Neural progenitor cell (in vitro differentiated cells): Measurements from ENCODE around the gene ZNF135. TPM values are rescaled to one million over a fixed set of nuclear protein-coding genes. Genes with fewer than 3 reads are reported as not detected.

Source experiments
- DNase-seq: peaks from one replicate; pipeline ENCODE4 v3.0.0-alpha.2; 2016; ENCODE audit warnings: low spot score
- H2AFZ ChIP-seq: fragments of 200-600 bp; sonication (generic); replicated peaks from 2 replicates; pipeline ENCODE4 v1.6.1; 2016; ENCODE audit warnings: antibody characterized with exemption
- H3F3A ChIP-seq: fragments of 200-600 bp; sonication (generic); 2 replicates; pipeline ENCODE4 v1.6.1; 2016; ENCODE audit warnings: antibody characterized with exemption, low read depth
- H3K27ac ChIP-seq: fragments of 200-600 bp; sonication (generic); 2 replicates; pipeline ENCODE4 v1.5.1; 2016; ENCODE audit warnings: mild to moderate bottlenecking
- H3K27me3 ChIP-seq: fragments of 200-600 bp; sonication (generic); 2 replicates; pipeline ENCODE4 v1.6.1; 2016; ENCODE audit warnings: mild to moderate bottlenecking, moderate library complexity
- H3K36me3 ChIP-seq: fragments of 200-600 bp; sonication (generic); 2 replicates; pipeline ENCODE4 v1.5.1; 2016
- H3K4me1 ChIP-seq: fragments of 200-600 bp; sonication (generic); 2 replicates; pipeline ENCODE4 v1.6.1; 2016; ENCODE audit warnings: mixed run types
- H3K4me2 ChIP-seq: fragments of 200-600 bp; sonication (generic); 2 replicates; pipeline ENCODE4 v1.6.1; 2016
- H3K4me3 ChIP-seq: fragments of 200-600 bp; sonication (generic); 2 replicates; pipeline ENCODE4 v1.5.1; 2016
- H3K79me2 ChIP-seq: fragments of 200-600 bp; sonication (generic); 2 replicates; pipeline ENCODE4 v1.6.1; 2016; ENCODE audit warnings: low read depth
- H3K9ac ChIP-seq: fragments of 200-600 bp; sonication (generic); 2 replicates; pipeline ENCODE4 v1.6.1; 2016
- H3K9me3 ChIP-seq: fragments of 200-600 bp; sonication (generic); 2 replicates; pipeline ENCODE4 v1.5.1; 2016; ENCODE audit warnings: low read depth
- H4K20me1 ChIP-seq: fragments of 200-600 bp; sonication (generic); 2 replicates; pipeline ENCODE4 v1.6.1; 2016; ENCODE audit warnings: low read depth
- H3K27ac Mint-ChIP-seq: 3 replicates; pipeline ENCODE4 v1.8.0; 2021; ENCODE audit warnings: mixed read lengths
- H3K27me3 Mint-ChIP-seq: 2 replicates; pipeline ENCODE4 v1.8.0; 2022; ENCODE audit warnings: low read depth, mild to moderate bottlenecking, inconsistent platforms, moderate library complexity, mixed read lengths; ENCODE audit not compliant: insufficient read depth
- H3K36me3 Mint-ChIP-seq: 3 replicates; pipeline ENCODE4 v1.8.0; 2021; ENCODE audit warnings: mixed read lengths
- H3K4me1 Mint-ChIP-seq: 3 replicates; pipeline ENCODE4 v1.8.0; 2021; ENCODE audit warnings: mixed read lengths
- H3K4me3 Mint-ChIP-seq: 3 replicates; pipeline ENCODE4 v1.8.0; 2021; ENCODE audit warnings: mild to moderate bottlenecking, moderate library complexity, mixed read lengths
- H3K9me3 Mint-ChIP-seq: 3 replicates; pipeline ENCODE4 v1.8.0; 2020; ENCODE audit warnings: mixed read lengths
- CTCF ChIP-seq: fragments of 200-600 bp; sonication (generic); IDR thresholded peaks from 2 replicates; pipeline ENCODE4 v1.5.1; 2017; ENCODE audit warnings: antibody characterized with exemption, mild to moderate bottlenecking
- EZH2 ChIP-seq: fragments of 200-600 bp; sonication (generic); IDR thresholded peaks from 2 replicates; pipeline ENCODE4 v1.6.1; 2017; ENCODE audit warnings: antibody characterized with exemption, mild to moderate bottlenecking, moderate library complexity
- EZH2phosphoT487 ChIP-seq: fragments of 200-600 bp; sonication (generic); IDR thresholded peaks from 2 replicates; pipeline ENCODE4 v1.6.1; 2017; ENCODE audit warnings: antibody characterized with exemption
- total RNA-seq: library from RNA; depleted of rRNA; stranded (reverse); fragments of >200 nt; gene quantifications from 2 replicates; pipeline ENCODE4 v1.2.3, GENCODE V29; 2015; ENCODE audit warnings: low replicate concordance

Gene ZNF135
- 9.5 and 11.1 TPM in 2 replicates for total RNA-seq

- Histone ChIP-seq H2AFZ (peak within 1 kb of the TSS; percentile 27), H3K4me3 (peak within 1 kb of the TSS; percentile 62), H3K9me3 (no peaks in the 10 kb centered on the region), H3F3A (peaks cover 6% of the 10 kb centered on the region), H3K27ac (peak within 1 kb of the TSS; percentile 85), H3K27me3 (no peaks in the 10 kb centered on the region), H3K36me3 (peaks cover under 1% of the 10 kb centered on the region), H3K9ac (peak within 1 kb of the TSS; percentile 75), H3K79me2 (no peaks in the 10 kb centered on the region), H3K4me1 (peaks cover 8% of the 10 kb centered on the region), H4K20me1 (no peaks in the 10 kb centered on the region), H3K4me2 (peak within 1 kb of the TSS; percentile 71)
- peak; percentile 91 for DNase-seq
- Mint-ChIP-seq H3K4me1 (peaks cover 3% of the 10 kb centered on the region), H3K9me3 (peaks cover 70% of the 10 kb centered on the region), H3K36me3 (peaks cover 11% of the 10 kb centered on the region), H3K27me3 (peaks cover 13% of the 10 kb centered on the region), H3K27ac (peak within 1 kb of the TSS; percentile 91), H3K4me3 (peak within 1 kb of the TSS; percentile 80)
- TF ChIP-seq CTCF (no peak), EZH2phosphoT487 (no peak), EZH2 (no peak)
These were observed at the start of gene ZNF135 for GRCh38 chr19:58059003-58059670. Gene ZNF135, plus strand, starts transcription at chr19:58059282. Its CDS starts 721 bp downstream, at chr19:58060003.

DNA sequence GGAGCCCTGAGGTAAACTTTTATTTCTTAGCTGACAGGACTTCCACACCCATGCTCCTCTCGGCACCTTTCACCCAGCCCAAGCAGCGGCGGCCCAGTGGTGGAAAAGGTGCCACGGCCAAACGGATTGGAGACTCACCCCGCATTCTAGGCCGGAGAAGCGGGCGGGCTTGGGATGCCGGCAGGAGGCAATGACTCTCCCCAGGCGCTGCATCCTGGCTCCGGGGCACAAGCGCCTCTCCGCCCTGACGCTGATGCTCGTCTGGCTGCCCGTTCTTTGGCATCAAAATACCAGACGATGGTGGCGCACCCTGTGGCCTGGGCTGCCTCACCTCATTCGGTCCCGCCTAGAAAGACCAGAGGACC is 49.8 kb upstream of the ZNF135 start:
- no peak overlapping the region for H2AFZ ChIP-seq
- Mint-ChIP-seq H3K36me3 (peaks cover 58% of the 10 kb centered on the region), H3K27me3 (peaks cover 6% of the 10 kb centered on the region), H3K27ac (no peak overlapping the region), H3K4me1 (no peaks in the 10 kb centered on the region), H3K4me3 (no peak overlapping the region), H3K9me3 (peaks cover 79% of the 10 kb centered on the region)
- H3K27ac ChIP-seq = no peak overlapping the region
- H3F3A ChIP-seq = no peaks in the 10 kb centered on the region
- H3K36me3 ChIP-seq = peaks cover 28% of the 10 kb centered on the region
- H3K27me3 ChIP-seq = no peaks in the 10 kb centered on the region
- peak overlapping the region; percentile 18 for H3K4me3 ChIP-seq
- no peak for DNase-seq
- H4K20me1 ChIP-seq = no peaks in the 10 kb centered on the region
- peaks cover under 1% of the 10 kb centered on the region for H3K79me2 ChIP-seq
- H3K4me2 ChIP-seq = peak overlapping the region; percentile 40
- TF ChIP-seq EZH2phosphoT487 (no peak), EZH2 (no peak), CTCF (no peak)
- no peaks in the 10 kb centered on the region for H3K4me1 ChIP-seq
- no peak overlapping the region for H3K9ac ChIP-seq
- H3K9me3 ChIP-seq = peaks cover 18% of the 10 kb centered on the region

DNA sequence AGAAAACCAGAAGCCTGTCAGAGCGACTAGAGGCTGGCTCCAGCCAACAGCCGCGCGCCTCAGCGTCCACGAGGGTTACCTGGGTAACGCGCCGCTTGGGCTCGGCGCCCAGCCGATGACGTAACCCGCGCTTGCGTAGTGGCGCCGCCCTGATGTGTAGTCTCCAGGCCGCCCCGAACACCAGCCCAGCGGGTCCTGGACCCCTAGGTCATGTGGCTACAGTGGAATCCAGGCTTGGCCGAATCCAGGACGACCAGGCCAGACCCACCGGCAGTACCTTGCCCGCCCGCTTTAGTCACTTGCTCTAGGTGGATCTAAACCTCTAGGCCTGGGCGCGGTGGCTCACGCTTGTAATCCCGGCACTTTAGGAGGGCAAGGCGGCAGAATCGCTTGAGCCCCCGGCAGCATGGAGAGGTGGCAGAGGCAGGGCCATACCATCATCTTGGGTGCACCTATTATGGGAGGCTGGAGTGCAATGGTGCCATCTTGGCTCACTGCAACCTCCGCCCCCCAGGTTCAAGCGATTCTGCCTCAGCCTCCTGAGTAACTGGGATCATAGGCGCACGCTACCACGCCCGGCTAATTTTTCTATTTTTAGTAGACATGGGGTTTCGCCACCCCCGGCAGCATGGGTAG is 49.3 kb upstream of the ZNF135 start:
- Histone ChIP-seq H3K9me3 (peaks cover 18% of the 10 kb centered on the region), H4K20me1 (no peaks in the 10 kb centered on the region), H3K79me2 (no peaks in the 10 kb centered on the region), H3K27me3 (no peaks in the 10 kb centered on the region), H3K4me3 (peak overlapping the region; percentile 18), H3K27ac (no peak overlapping the region), H3K9ac (no peak overlapping the region), H3K36me3 (peaks cover 23% of the 10 kb centered on the region), H3K4me2 (peak overlapping the region; percentile 40), H3K4me1 (no peaks in the 10 kb centered on the region), H2AFZ (no peak overlapping the region), H3F3A (no peaks in the 10 kb centered on the region)
- peaks cover 6% of the 10 kb centered on the region for H3K27me3 Mint-ChIP-seq
- H3K27ac Mint-ChIP-seq = no peak overlapping the region
- peaks cover 76% of the 10 kb centered on the region for H3K9me3 Mint-ChIP-seq
- H3K4me3 Mint-ChIP-seq = no peak overlapping the region
- peaks cover 53% of the 10 kb centered on the region for H3K36me3 Mint-ChIP-seq
- TF ChIP-seq EZH2 (no peak), EZH2phosphoT487 (no peak), CTCF (no peak)
- peak; percentile 71 for DNase-seq
- H3K4me1 Mint-ChIP-seq = no peaks in the 10 kb centered on the region
